ENCODE data around the gene ERCC4.

DNA sequence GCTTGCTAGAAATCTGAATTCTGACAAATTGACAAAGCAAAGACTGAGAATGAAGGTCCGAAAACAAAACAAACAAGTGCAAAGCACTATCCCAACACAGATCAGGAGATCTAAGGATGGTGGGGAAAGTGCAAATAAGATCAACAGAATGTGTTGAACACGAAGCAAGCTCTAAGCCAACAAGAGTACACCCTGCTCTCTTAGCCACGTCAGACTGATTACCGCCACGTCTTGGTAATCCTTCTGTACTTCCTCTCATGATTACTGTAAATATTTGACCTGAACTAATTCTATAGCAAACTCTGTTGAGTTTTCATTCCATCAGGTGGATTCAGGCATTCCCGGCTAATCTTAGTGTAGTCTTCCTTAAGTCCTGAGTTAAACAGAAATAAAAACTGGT lies 34.3 kb upstream of the ERCC4 start:
- TF ChIP-seq CTCF (conservative IDR thresholded peaks at IDR 0.05 in 1 of 2, IDR thresholded peaks at IDR 0.05 in 1 of 2; ENCODE audit: low read depth in 1 of 2, low read length in 2 of 2) = no peak
- no peak for TF ChIP-seq EZH2 (IDR thresholded peaks at IDR 0.05; ENCODE audit: low read length, missing control alignments)
